ENCODE results near the gene SERGEF. TPM values are rescaled to one million over a fixed set of nuclear protein-coding genes. Genes with fewer than 3 reads are reported as not detected.

The SERGEF gene
- polyA plus RNA-seq, 1 of the 3 experiments (the other 2 are of a cell fraction), result 23.1 TPM

GRCh38 chr11:17752144-17752543 is 260.7 kb downstream of the SERGEF start:
- no peak overlapping the region for H2AFZ ChIP-seq (ENCODE audit: low read depth)
- no peaks in the 10 kb centered on the region for H3K36me3 ChIP-seq (replicated peaks in 1 of 2; ENCODE audit: control insufficient read depth in 1 of 2, insufficient read depth in 2 of 2, low read length in 1 of 2)
- H3K9ac ChIP-seq, result no peak overlapping the region
- no peak for DNase-seq
- 45% methylated on average over 7 of the region's 7 CpGs for WGBS (ENCODE audit: low lambda C conversion rate)
- 0 out of 2 replicates have a peak, but pooled peaks cover 4% of the 10 kb centered on the region for H3K27me3 ChIP-seq (ENCODE audit: insufficient read depth)
- H4K20me1 ChIP-seq (ENCODE audit: insufficient read depth), result no peaks in the 10 kb centered on the region
- no peaks in the 10 kb centered on the region for H3K9me2 ChIP-seq
- H3K4me3 ChIP-seq (ENCODE audit: low read depth in 2 of 2, low read length in 1 of 2), result no peak overlapping the region
- H3K27ac ChIP-seq (ENCODE audit: low read depth in 2 of 2, low read length in 1 of 2), result no peak overlapping the region
- CTCF ChIA-PET, result interaction anchor here (0.6 to 3.0 kb wide), 7 partner anchors 9 to 227 kb away, joined by 3 to 17 read pairs (median 4); partner anchors contain the start of gene KCNC1
- H3K4me2 ChIP-seq, result no peak overlapping the region
- H3K4me1 ChIP-seq (ENCODE audit: control insufficient read depth in 1 of 2, insufficient read depth in 2 of 2, low read depth in 1 of 2, low read length in 1 of 2), result no peaks in the 10 kb centered on the region; a peak in 1 of 4 replicates
- no peak for TF ChIP-seq REST (IDR thresholded peaks at IDR 0.05; ENCODE audit: low read depth, low read length)
- no peak for TF ChIP-seq FOXJ3 (CRISPR knock-in tag; IDR thresholded peaks at IDR 0.05)
- no peaks in the 10 kb centered on the region for H3F3A ChIP-seq (replicated peaks; ENCODE audit: insufficient read depth)
- no peaks in the 10 kb centered on the region for H3K9me3 ChIP-seq
- POLR2A ChIA-PET, result no interaction called here
- H3K79me2 ChIP-seq (ENCODE audit: insufficient read depth), result no peaks in the 10 kb centered on the region

GRCh38 chr11:17751558-17751957 is 261.3 kb downstream of the SERGEF start:
- H3F3A ChIP-seq (replicated peaks; ENCODE audit: insufficient read depth), result no peaks in the 10 kb centered on the region
- no peaks in the 10 kb centered on the region for H3K36me3 ChIP-seq (replicated peaks in 1 of 2; ENCODE audit: control insufficient read depth in 1 of 2, insufficient read depth in 2 of 2, low read length in 1 of 2)
- no peak overlapping the region for H3K4me3 ChIP-seq (ENCODE audit: low read depth in 2 of 2, low read length in 1 of 2)
- CTCF ChIA-PET, result interaction anchor here (1.6 to 3.0 kb wide), 4 partner anchors 15 to 227 kb away, joined by 4 to 17 read pairs (median 7); partner anchors contain the start of gene KCNC1
- no peak for TF ChIP-seq GABPA (IDR thresholded peaks at IDR 0.05; ENCODE audit: low read depth)
- H3K9ac ChIP-seq, result no peak overlapping the region
- no peaks in the 10 kb centered on the region for H3K27me3 ChIP-seq (ENCODE audit: insufficient read depth)
- no peaks in the 10 kb centered on the region for H3K79me2 ChIP-seq (ENCODE audit: insufficient read depth)
- no peak overlapping the region for H3K4me2 ChIP-seq
- POLR2A ChIA-PET, result no interaction called here
- 25% methylated on average over 2 of the region's 2 CpGs for WGBS (ENCODE audit: low lambda C conversion rate)
- H3K27ac ChIP-seq (ENCODE audit: low read depth in 2 of 2, low read length in 1 of 2), result no peak overlapping the region
- no peaks in the 10 kb centered on the region for H3K9me3 ChIP-seq
- no peaks in the 10 kb centered on the region for H3K9me2 ChIP-seq
- H2AFZ ChIP-seq (ENCODE audit: low read depth), result no peak overlapping the region
- no peak for DNase-seq
- H3K4me1 ChIP-seq (ENCODE audit: control insufficient read depth in 1 of 2, insufficient read depth in 2 of 2, low read depth in 1 of 2, low read length in 1 of 2), result no peaks in the 10 kb centered on the region; a peak in 1 of 4 replicates
- H4K20me1 ChIP-seq (ENCODE audit: insufficient read depth), result no peaks in the 10 kb centered on the region

GRCh38 chr11:17750801-17751165 is 262.1 kb downstream of the SERGEF start:
- Histone ChIP-seq H3K4me2 (no peak overlapping the region), H3K9me3 (no peaks in the 10 kb centered on the region), H3K27ac (ENCODE audit: low read depth in 2 of 2, low read length in 1 of 2) (no peak overlapping the region), H2AFZ (ENCODE audit: low read depth) (no peak overlapping the region), H4K20me1 (ENCODE audit: insufficient read depth) (no peaks in the 10 kb centered on the region), H3K36me3 (replicated peaks in 1 of 2; ENCODE audit: control insufficient read depth in 1 of 2, insufficient read depth in 2 of 2, low read length in 1 of 2) (no peaks in the 10 kb centered on the region), H3K27me3 (ENCODE audit: insufficient read depth) (no peaks in the 10 kb centered on the region), H3F3A (replicated peaks; ENCODE audit: insufficient read depth) (no peaks in the 10 kb centered on the region), H3K79me2 (ENCODE audit: insufficient read depth) (no peaks in the 10 kb centered on the region), H3K9ac (no peak overlapping the region), H3K9me2 (no peaks in the 10 kb centered on the region), H3K4me3 (ENCODE audit: low read depth in 2 of 2, low read length in 1 of 2) (no peak overlapping the region), H3K4me1 (ENCODE audit: control insufficient read depth in 1 of 2, insufficient read depth in 2 of 2, low read depth in 1 of 2, low read length in 1 of 2) (no peaks in the 10 kb centered on the region; a peak in 1 of 4 replicates)
- 25% methylated on average over 2 of the region's 2 CpGs for WGBS (ENCODE audit: low lambda C conversion rate)
- no peak for DNase-seq
- TF ChIP-seq RAD21 (IDR thresholded peaks at IDR 0.05; ENCODE audit: low read length) (no peak), JUND (IDR thresholded peaks at IDR 0.05) (no peak), REST (IDR thresholded peaks at IDR 0.05; ENCODE audit: low read depth, low read length) (no peak), SMC3 (IDR thresholded peaks at IDR 0.05; ENCODE audit: low read depth, low read length) (no peak), TAF1 (IDR thresholded peaks at IDR 0.05; ENCODE audit: borderline replicate concordance, low read depth, low read length) (no peak), RCOR1 (IDR thresholded peaks at IDR 0.05; ENCODE audit: low read length) (no peak), ELF1 (IDR thresholded peaks at IDR 0.05) (no peak), TEAD4 (IDR thresholded peaks at IDR 0.05; ENCODE audit: borderline replicate concordance, insufficient read depth) (no peak), PBX3 (IDR thresholded peaks at IDR 0.05) (no peak), EP300 (IDR thresholded peaks at IDR 0.05; ENCODE audit: borderline replicate concordance in 1 of 2, low read depth in 1 of 2, low read length in 1 of 2) (no peak), SIN3A (IDR thresholded peaks at IDR 0.05; ENCODE audit: borderline replicate concordance, low read depth, low read length) (no peak)
- ChIA-PET POLR2A (no interaction called here), CTCF (interaction anchor here (2.2 to 3.0 kb wide), 2 partner anchors 20 to 228 kb away, joined by 7 to 17 read pairs; no protein-coding TSS in a partner anchor)

Data from SK-N-SH (cell line).